PC-9 (cell line): ENCODE results near the gene SMYD2. TPM values are rescaled to one million over a fixed set of nuclear protein-coding genes. Genes with fewer than 3 reads are reported as not detected.

Source experiments
- BruUV-seq: library from RNA; stranded (reverse); fragments of 400-500 nt; replicated peaks from 2 replicates; lab custom pipeline; 2021; lab: Mats Ljungman, UMichigan
- CTCF ChIA-PET: fragments of 300-600 bp; sonication (Branson Sonifier 250); formaldehyde crosslinking; loops from one replicate; lab custom pipeline; 2022; ENCODE audit warnings: antibody characterized with exemption; lab: Charles Lee
- POLR2A ChIA-PET: fragments of 300-600 bp; sonication (Branson Sonifier 250); formaldehyde crosslinking; loops from one replicate; lab custom pipeline; 2022; ENCODE audit warnings: antibody characterized with exemption; ENCODE audit not compliant: unreplicated experiment; lab: Charles Lee
- DNase-seq, 2 experiments: peaks; one replicate each; pipeline versions ENCODE4 v3.0.0 to v3.0.0-alpha.2; 2015 to 2022; ENCODE audit warnings: mixed read lengths in 1 of 2
- H2AFZ ChIP-seq: fragments of 200-600 bp; sonication (generic); 2 replicates; pipeline ENCODE4 v1.8.1; 2017; ENCODE audit warnings: antibody characterized with exemption
- H3F3A ChIP-seq: fragments of 200-600 bp; sonication (generic); 2 replicates; pipeline ENCODE4 v1.8.1; 2017; ENCODE audit warnings: antibody characterized with exemption, mild to moderate bottlenecking, low read depth; ENCODE audit not compliant: insufficient read depth
- H3K27ac ChIP-seq: fragments of 200-600 bp; sonication (generic); 2 replicates; pipeline ENCODE4 v1.6.1; 2016; ENCODE audit warnings: mixed run types
- H3K27me3 ChIP-seq: fragments of 200-600 bp; sonication (generic); 2 replicates; pipeline ENCODE4 v1.6.1; 2016; ENCODE audit warnings: low read depth, mixed run types; ENCODE audit not compliant: insufficient read depth
- H3K36me3 ChIP-seq: fragments of 200-600 bp; sonication (generic); 2 replicates; pipeline ENCODE4 v1.6.1; 2016; ENCODE audit warnings: low read depth, mixed run types
- H3K4me1 ChIP-seq: fragments of 200-600 bp; sonication (generic); replicated peaks from 2 replicates; pipeline ENCODE4 v1.6.1; 2016; ENCODE audit warnings: mixed run types; ENCODE audit not compliant: insufficient read depth
- H3K4me2 ChIP-seq: fragments of 200-600 bp; sonication (generic); 2 replicates; pipeline ENCODE4 v1.6.1; 2017; ENCODE audit warnings: mixed run types
- H3K4me3 ChIP-seq: fragments of 200-600 bp; sonication (generic); 2 replicates; pipeline ENCODE4 v1.6.1; 2016; ENCODE audit warnings: mixed run types
- H3K79me2 ChIP-seq: fragments of 200-600 bp; sonication (generic); 2 replicates; pipeline ENCODE4 v1.6.1; 2017; ENCODE audit warnings: low read depth, mixed run types
- H3K9me2 ChIP-seq: fragments of 200-600 bp; sonication (generic); 2 replicates; pipeline ENCODE4 v1.8.1; 2017; ENCODE audit warnings: mild to moderate bottlenecking; ENCODE audit not compliant: insufficient read depth
- H3K9me3 ChIP-seq: fragments of 200-600 bp; sonication (generic); 2 replicates; pipeline ENCODE4 v1.8.1; 2016; ENCODE audit warnings: low read depth; ENCODE audit not compliant: insufficient read depth
- H4K20me1 ChIP-seq: fragments of 200-600 bp; sonication (generic); 2 replicates; pipeline ENCODE4 v1.8.1; 2017; ENCODE audit not compliant: insufficient read depth
- CTCF ChIP-seq: fragments of 200-600 bp; sonication (generic); conservative IDR thresholded peaks from 2 replicates; pipeline ENCODE4 v1.6.1; 2017; ENCODE audit warnings: mixed run types, antibody characterized with exemption, mild to moderate bottlenecking, moderate library complexity
- EZH2 ChIP-seq: fragments of 200-600 bp; sonication (generic); IDR thresholded peaks from 2 replicates; pipeline ENCODE4 v1.8.0; 2017; ENCODE audit warnings: antibody characterized with exemption, low read depth
- intact Hi-C: fragments of 100-400 bp; cut with micrococcal nuclease; formaldehyde crosslinking; loops from one replicate; pipeline ENCODE4 v1.10.0; 2022; ENCODE audit not compliant: unreplicated experiment
- total RNA-seq: library from RNA; stranded (reverse); gene quantifications from 2 replicates; pipeline ENCODE4 v1.2.3, GENCODE V29; 2021

SMYD2 gene
- total RNA-seq, 1 experiment from 2014 or later, result 36.4 TPM

- ChIA-PET CTCF (interaction anchor here (0.6 kb wide), 1 partner anchor 127 kb away, joined by 5 read pairs; no protein-coding TSS in a partner anchor), POLR2A (no interaction called here)
- H3K27ac ChIP-seq, result no peak overlapping the region
- no peak overlapping the region for H2AFZ ChIP-seq
- H3K4me2 ChIP-seq, result no peak overlapping the region
- H3F3A ChIP-seq, result no peaks in the 10 kb centered on the region
- H3K27me3 ChIP-seq, result no peaks in the 10 kb centered on the region
- H3K36me3 ChIP-seq, result peaks cover 12% of the 10 kb centered on the region; the same call in 1 of the 2 replicates
- H3K9me3 ChIP-seq, result peaks cover 12% of the 10 kb centered on the region; the same call in 1 of the 2 replicates
- H3K79me2 ChIP-seq, result no peaks in the 10 kb centered on the region
- H3K9me2 ChIP-seq, result no peaks in the 10 kb centered on the region
- H3K4me1 ChIP-seq, result no peaks in the 10 kb centered on the region
- TF ChIP-seq CTCF (no peak), EZH2 (no peak)
- H3K4me3 ChIP-seq, result no peak overlapping the region
- intact Hi-C loops, result no loop called here
- H4K20me1 ChIP-seq, result no peaks in the 10 kb centered on the region
- BruUV-seq, result no TSS peak
- DNase-seq, result no peak
Measured at GRCh38 chr1:214341932-214342331, 61.0 kb downstream of the SMYD2 start.

DNA sequence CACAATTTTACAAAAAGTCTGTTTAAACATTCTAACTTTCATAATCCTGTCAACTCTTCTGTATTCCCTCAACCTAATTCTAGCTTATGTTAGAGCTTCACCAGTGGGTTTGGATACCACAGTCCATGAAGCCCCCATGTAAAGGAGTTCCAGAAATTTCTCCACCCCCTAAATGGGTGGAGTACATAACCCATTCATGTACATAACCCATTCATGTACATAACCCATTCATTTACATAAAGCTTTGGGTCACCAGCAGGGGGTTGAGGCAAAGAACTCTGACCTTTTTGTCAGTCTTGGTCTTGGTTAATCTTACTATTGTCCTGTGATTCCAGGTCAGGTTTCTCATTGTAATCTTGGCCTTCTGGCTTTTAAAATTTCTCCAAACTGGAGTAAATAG is 61.6 kb downstream of the SMYD2 start:
- H3K9me3 ChIP-seq, result peaks cover 12% of the 10 kb centered on the region; the same call in 1 of the 2 replicates
- H3F3A ChIP-seq, result no peaks in the 10 kb centered on the region
- no peak overlapping the region for H3K4me2 ChIP-seq
- TF ChIP-seq EZH2, result no peak
- no peak for TF ChIP-seq CTCF
- H3K36me3 ChIP-seq, result peaks cover 12% of the 10 kb centered on the region; the same call in 1 of the 2 replicates
- intact Hi-C loops, result no loop called here
- no peak for DNase-seq
- H3K4me3 ChIP-seq, result no peak overlapping the region
- H3K4me1 ChIP-seq, result no peaks in the 10 kb centered on the region
- CTCF ChIA-PET, result no interaction called here
- H3K79me2 ChIP-seq, result no peaks in the 10 kb centered on the region
- H3K27ac ChIP-seq, result no peak overlapping the region
- H4K20me1 ChIP-seq, result no peaks in the 10 kb centered on the region
- H3K27me3 ChIP-seq, result no peaks in the 10 kb centered on the region
- no peaks in the 10 kb centered on the region for H3K9me2 ChIP-seq
- POLR2A ChIA-PET, result no interaction called here
- H2AFZ ChIP-seq, result no peak overlapping the region
- no TSS peak for BruUV-seq

GRCh38 chr1:214344897-214345296 is 63.9 kb downstream of the SMYD2 start:
- Histone ChIP-seq H3K4me3 (no peak overlapping the region), H3K9me3 (peaks cover 12% of the 10 kb centered on the region; the same call in 1 of the 2 replicates), H3K4me1 (no peaks in the 10 kb centered on the region), H3K4me2 (no peak overlapping the region), H3K79me2 (no peaks in the 10 kb centered on the region), H3K9me2 (no peaks in the 10 kb centered on the region), H3K27me3 (no peaks in the 10 kb centered on the region), H3K27ac (no peak overlapping the region), H2AFZ (no peak overlapping the region), H3K36me3 (peaks cover 16% of the 10 kb centered on the region; the same call in 1 of the 2 replicates), H3F3A (no peaks in the 10 kb centered on the region), H4K20me1 (no peaks in the 10 kb centered on the region)
- intact Hi-C loops, result no loop called here
- DNase-seq, result no peak
- ChIA-PET POLR2A (no interaction called here), CTCF (interaction anchor here (0.5 kb wide), 1 partner anchor 182 kb away, joined by 6 read pairs; no protein-coding TSS in a partner anchor)
- TF ChIP-seq CTCF (no peak), EZH2 (no peak)
- BruUV-seq, result no TSS peak
